Lower lobe of right lung (tissue), 2 donors: ENCODE measurements around the gene SMIM38. TPM values are rescaled to one million over a fixed set of nuclear protein-coding genes. Genes with fewer than 3 reads are reported as not detected.

Source experiments
- ATAC-seq, 2 donors: fragments of 200-7000 bp; cut with Tn5 transposase; one replicate each; pipeline ENCODE4 v1.9.1; 2020 to 2022; ENCODE audit warnings: mild to moderate bottlenecking in 2 of 2, moderate library complexity in 2 of 2
- DNase-seq: peaks from one replicate; pipeline ENCODE4 v3.0.0-alpha.2; 2020
- H3K27ac ChIP-seq: fragments of 200-600 bp; one replicate; pipeline ENCODE4 v1.8.0; 2022
- H3K27me3 ChIP-seq: fragments of 200-600 bp; one replicate; pipeline ENCODE4 v1.8.0; 2022; ENCODE audit warnings: low read depth
- H3K36me3 ChIP-seq: fragments of 200-600 bp; one replicate; pipeline ENCODE4 v1.8.0; 2022; ENCODE audit warnings: mild to moderate bottlenecking
- H3K4me1 ChIP-seq: fragments of 200-600 bp; one replicate; pipeline ENCODE4 v1.8.0; 2022
- H3K4me3 ChIP-seq: fragments of 200-600 bp; one replicate; pipeline ENCODE4 v1.8.0; 2022; ENCODE audit warnings: mild to moderate bottlenecking
- H3K9me3 ChIP-seq: fragments of 200-600 bp; one replicate; pipeline ENCODE4 v1.8.0; 2022
- CTCF ChIP-seq: fragments of 200-600 bp; IDR thresholded peaks from one replicate; pipeline ENCODE4 v1.8.0; 2022; ENCODE audit warnings: antibody characterized with exemption, mild to moderate bottlenecking
- intact Hi-C: fragments of 100-400 bp; cut with DNase I; formaldehyde crosslinking; loops from one replicate; pipeline ENCODE4 v1.11.0; 2022
- total RNA-seq: library from RNA; stranded (reverse); fragmentation: NEBNext Ultra II Directional; extraction: Animal tissue kit (Norgen Biotek cat#: 25700); gene quantifications from one replicate; pipeline ENCODE4 v1.2.1, GENCODE V29; 2021
- donor health status: DM: no; HTN: yes; CAD: no; lungs with severe emphysema.

SMIM38 gene
- total RNA-seq, 1 donor from 2014 or later = not detected

- ATAC-seq (no peak), DNase-seq (no peak)
- H3K4me3 ChIP-seq = no peak overlapping the region
- H3K27me3 ChIP-seq = no peaks in the 10 kb centered on the region
- intact Hi-C loops = no loop called here
- H3K9me3 ChIP-seq = no peaks in the 10 kb centered on the region
- no peak for TF ChIP-seq CTCF
- H3K27ac ChIP-seq = no peak overlapping the region
- no peaks in the 10 kb centered on the region for H3K36me3 ChIP-seq
- H3K4me1 ChIP-seq = no peaks in the 10 kb centered on the region
These were observed 40.4 kb downstream of the SMIM38 start for GRCh38 chr11:69195824-69196782.

- TF ChIP-seq CTCF = no peak
- Histone ChIP-seq H3K36me3 (no peaks in the 10 kb centered on the region), H3K27ac (no peak overlapping the region), H3K4me1 (no peaks in the 10 kb centered on the region), H3K27me3 (no peaks in the 10 kb centered on the region), H3K4me3 (no peak overlapping the region), H3K9me3 (no peaks in the 10 kb centered on the region)
- DNase-seq (no peak), ATAC-seq (peak in 1 of 2 donors; percentile 36)
- intact Hi-C loops = no loop called here
These were observed 41.0 kb downstream of the SMIM38 start for GRCh38 chr11:69196783-69197169.

- Histone ChIP-seq H3K36me3 (no peaks in the 10 kb centered on the region), H3K4me3 (no peak overlapping the region), H3K27ac (no peak overlapping the region), H3K4me1 (no peaks in the 10 kb centered on the region), H3K27me3 (no peaks in the 10 kb centered on the region), H3K9me3 (no peaks in the 10 kb centered on the region)
- TF ChIP-seq CTCF = no peak
- ATAC-seq (no peak), DNase-seq (no peak)
- intact Hi-C loops = no loop called here
These were observed 43.3 kb downstream of the SMIM38 start for GRCh38 chr11:69198891-69199582.

- no peak for DNase-seq
- no peak for TF ChIP-seq CTCF
- ATAC-seq = no peak
These were observed 44.0 kb downstream of the SMIM38 start for GRCh38 chr11:69199583-69200315.

GRCh38 chr11:69200331-69201065 lies 44.8 kb downstream of the SMIM38 start:
- DNase-seq (no peak), ATAC-seq (no peak)
- no peaks in the 10 kb centered on the region for H3K27me3 ChIP-seq
- no peaks in the 10 kb centered on the region for H3K4me1 ChIP-seq
- no peaks in the 10 kb centered on the region for H3K9me3 ChIP-seq
- H3K27ac ChIP-seq = no peak overlapping the region
- intact Hi-C loops = no loop called here
- no peak for TF ChIP-seq CTCF
- H3K36me3 ChIP-seq = no peaks in the 10 kb centered on the region
- no peak overlapping the region for H3K4me3 ChIP-seq

More at GRCh38 chr11:69199583-69200315, 44.0 kb downstream of the SMIM38 start:
- Histone ChIP-seq H3K27ac (no peak overlapping the region), H3K36me3 (no peaks in the 10 kb centered on the region), H3K27me3 (no peaks in the 10 kb centered on the region), H3K9me3 (no peaks in the 10 kb centered on the region), H3K4me3 (no peak overlapping the region), H3K4me1 (no peaks in the 10 kb centered on the region)
- intact Hi-C loops = no loop called here
